MM.1S (cell line): ENCODE results near the gene ITLN1.

Experiments
- DNase-seq: peaks from one replicate; pipeline ENCODE4 v3.0.0-alpha.2; 2015
- H2AFZ ChIP-seq: fragments of 300-600 bp; sonication (generic); 2 replicates; pipeline ENCODE4 v1.6.0; 2016; ENCODE audit warnings: antibody characterized with exemption, low read length
- H3F3A ChIP-seq: fragments of 300-600 bp; sonication (generic); 2 replicates; pipeline ENCODE4 v1.6.1; 2016; ENCODE audit warnings: mild to moderate bottlenecking, antibody characterized with exemption, low read length, moderate library complexity, mixed read lengths; ENCODE audit not compliant: insufficient read depth
- H3K27ac ChIP-seq: fragments of 300-600 bp; sonication (generic); 2 replicates; pipeline ENCODE4 v1.5.1; 2016; ENCODE audit warnings: mild to moderate bottlenecking, low read length
- H3K27me3 ChIP-seq: fragments of 300-600 bp; sonication (generic); replicated peaks from 2 replicates; pipeline ENCODE4 v1.6.0; 2016; ENCODE audit warnings: low read length; ENCODE audit not compliant: insufficient read depth
- H3K36me3 ChIP-seq: fragments of 300-600 bp; sonication (generic); replicated peaks from 2 replicates; pipeline ENCODE4 v1.6.1; 2016; ENCODE audit warnings: mild to moderate bottlenecking, low read length, mixed read lengths; ENCODE audit not compliant: insufficient read depth
- H3K4me1 ChIP-seq: fragments of 300-600 bp; sonication (generic); 2 replicates; pipeline ENCODE4 v1.6.1; 2016; ENCODE audit warnings: low read length, mixed read lengths
- H3K4me2 ChIP-seq: fragments of 300-600 bp; sonication (generic); 2 replicates; pipeline ENCODE4 v1.6.0; 2016; ENCODE audit warnings: low read depth, low read length
- H3K4me3 ChIP-seq: fragments of 300-600 bp; sonication (generic); 2 replicates; pipeline ENCODE4 v1.5.1; 2016; ENCODE audit warnings: low read length, mixed read lengths
- H3K79me2 ChIP-seq: fragments of 300-600 bp; sonication (generic); 2 replicates; pipeline ENCODE4 v1.6.1; 2016; ENCODE audit warnings: mixed run types, low read length, mixed read lengths
- H3K9ac ChIP-seq: fragments of 300-600 bp; sonication (generic); 2 replicates; pipeline ENCODE4 v1.6.1; 2016; ENCODE audit warnings: low read length, mixed read lengths
- H3K9me2 ChIP-seq: fragments of 300-600 bp; sonication (generic); replicated peaks from 2 replicates; pipeline ENCODE4 v1.6.1; 2016; ENCODE audit warnings: mild to moderate bottlenecking, low read length, mixed read lengths; ENCODE audit not compliant: insufficient read depth
- H3K9me3 ChIP-seq: fragments of 300-600 bp; sonication (generic); replicated peaks from 2 replicates; pipeline ENCODE4 v1.6.1; 2016; ENCODE audit warnings: mild to moderate bottlenecking, low read length, mixed read lengths; ENCODE audit not compliant: insufficient read depth
- H4K20me1 ChIP-seq: fragments of 300-600 bp; sonication (generic); 2 replicates; pipeline ENCODE4 v1.6.1; 2016; ENCODE audit warnings: mild to moderate bottlenecking, low read length, moderate library complexity, mixed read lengths; ENCODE audit not compliant: insufficient read depth
- CTCF ChIP-seq: fragments of 300-600 bp; sonication (generic); IDR thresholded peaks from 2 replicates; pipeline ENCODE4 v1.5.1; 2016; ENCODE audit warnings: antibody characterized with exemption, low read length, mixed read lengths
- EZH2 ChIP-seq: fragments of 300-600 bp; sonication (generic); optimal IDR thresholded peaks from 2 replicates; pipeline ENCODE3; 2017; ENCODE audit warnings: low read depth, mild to moderate bottlenecking, antibody characterized with exemption, low read length, mixed read lengths
- EZH2phosphoT487 ChIP-seq: fragments of 300-600 bp; sonication (generic); IDR thresholded peaks from 2 replicates; pipeline ENCODE4 v1.6.1; 2018; ENCODE audit warnings: antibody characterized with exemption, low read length

Gene ITLN1

GRCh38 chr1:160888926-160889325 lies 3.9 kb upstream of the ITLN1 start:
- no peaks in the 10 kb centered on the region for H3K9me2 ChIP-seq
- no peaks in the 10 kb centered on the region for H3K79me2 ChIP-seq
- H3K36me3 ChIP-seq, result no peaks in the 10 kb centered on the region
- H3K9me3 ChIP-seq, result no peaks in the 10 kb centered on the region
- no peaks in the 10 kb centered on the region for H3K4me1 ChIP-seq
- H4K20me1 ChIP-seq, result no peaks in the 10 kb centered on the region
- no peaks in the 10 kb centered on the region for H3K27me3 ChIP-seq
- H3K4me2 ChIP-seq, result no peak overlapping the region
- H3K4me3 ChIP-seq, result no peak overlapping the region
- DNase-seq, result no peak
- H3F3A ChIP-seq, result no peaks in the 10 kb centered on the region
- TF ChIP-seq EZH2 (no peak), CTCF (no peak), EZH2phosphoT487 (no peak)
- no peak overlapping the region for H3K27ac ChIP-seq
- no peak overlapping the region for H2AFZ ChIP-seq
- H3K9ac ChIP-seq, result no peak overlapping the region

- Histone ChIP-seq H3K9me3 (no peaks in the 10 kb centered on the region), H2AFZ (no peak overlapping the region), H3K4me3 (no peak overlapping the region), H3K9me2 (no peaks in the 10 kb centered on the region), H3K4me2 (no peak overlapping the region), H3K27ac (no peak overlapping the region), H3K9ac (no peak overlapping the region), H3K4me1 (no peaks in the 10 kb centered on the region), H3K79me2 (no peaks in the 10 kb centered on the region), H3K27me3 (no peaks in the 10 kb centered on the region), H4K20me1 (no peaks in the 10 kb centered on the region), H3K36me3 (no peaks in the 10 kb centered on the region), H3F3A (no peaks in the 10 kb centered on the region)
- TF ChIP-seq EZH2phosphoT487 (no peak), EZH2 (no peak), CTCF (no peak)
- DNase-seq, result no peak
Observed at GRCh38 chr1:160887071-160887470, 2.1 kb upstream of the ITLN1 start.

- H3K9ac ChIP-seq, result no peak overlapping the region
- H3K9me2 ChIP-seq, result no peaks in the 10 kb centered on the region
- H3K27ac ChIP-seq, result no peak overlapping the region
- TF ChIP-seq CTCF (peak; percentile 77), EZH2phosphoT487 (no peak), EZH2 (no peak)
- H3K36me3 ChIP-seq, result no peaks in the 10 kb centered on the region
- peak overlapping the region; percentile 65 for H2AFZ ChIP-seq
- peak overlapping the region; percentile 15; the same call in 1 of the 2 replicates for H3K4me2 ChIP-seq
- no peak overlapping the region for H3K4me3 ChIP-seq
- no peaks in the 10 kb centered on the region for H4K20me1 ChIP-seq
- no peaks in the 10 kb centered on the region for H3K9me3 ChIP-seq
- H3K27me3 ChIP-seq, result no peaks in the 10 kb centered on the region
- H3F3A ChIP-seq, result no peaks in the 10 kb centered on the region
- peak; percentile 46 for DNase-seq
- H3K4me1 ChIP-seq, result no peaks in the 10 kb centered on the region
- H3K79me2 ChIP-seq, result no peaks in the 10 kb centered on the region
Observed at GRCh38 chr1:160884579-160884978, 401 bp downstream of the ITLN1 start.
